ENCODE data around the gene CLEC2D. TPM values are rescaled to one million over a fixed set of nuclear protein-coding genes. Genes with fewer than 3 reads are reported as not detected.
"Not testable (repeated sequence)": the region's sequence is repeated elsewhere in the genome, so short reads cannot be mapped to it uniquely, and the experiment has no call there.

CLEC2D gene
- total and polyA plus RNA-seq, 5 experiments from 2014 or later, result 315 to 438 (median 389) TPM

- H3K9me3 Mint-ChIP-seq, result peaks cover 5 to 40% (median 25%) of the 10 kb centered on the region in 9 donors
- not testable (repeated sequence) for DNase-seq, H3K27me3 Mint-ChIP-seq, ATAC-seq
- POLR2A ChIA-PET, result interaction anchor here (0.7 to 5.8 kb wide), 9 partner anchors 9 to 118 kb away, joined by 3 to 31 read pairs (median 15); partner anchors contain the start of gene CLEC2D
- H3K36me3 Mint-ChIP-seq, result peaks cover 50 to 83% (median 77%) of the 10 kb centered on the region in 3 donors
- peaks cover 32 to 83% (median 75%) of the 10 kb centered on the region in 4 donors for H3K4me1 Mint-ChIP-seq
- H3K27ac Mint-ChIP-seq, result peak overlapping the region; percentile 70 to 93 (median 86)
- peak overlapping the region in 9 of 10 donors; percentile 1 to 78 (median 64) for H3K4me3 Mint-ChIP-seq
These were observed 13.4 kb downstream of the CLEC2D start for GRCh38 chr12:9682949-9683348.

GRCh38 chr12:9685366-9685765, 15.9 kb downstream of the CLEC2D start:
- Mint-ChIP-seq H3K4me1 (peaks cover 23 to 79% (median 63%) of the 10 kb centered on the region in 4 donors), H3K4me3 (peak overlapping the region; percentile 54 to 80 (median 72)), H3K27ac (peak overlapping the region; percentile 80 to 94 (median 88)), H3K36me3 (peaks cover 57 to 92% (median 87%) of the 10 kb centered on the region in 3 donors), H3K9me3 (peaks cover 11 to 50% (median 30%) of the 10 kb centered on the region in 9 donors)
- ATAC-seq, result peak; percentile 25 to 34
- not testable (repeated sequence) for DNase-seq, H3K27me3 Mint-ChIP-seq
- POLR2A ChIA-PET, result interaction anchor here (0.9 to 5.8 kb wide), 7 partner anchors 9 to 38 kb away, joined by 4 to 31 read pairs (median 13); partner anchors contain the start of gene CLEC2D

- no peak for DNase-seq
- POLR2A ChIA-PET, result interaction anchor here (0.9 to 5.8 kb wide), 7 partner anchors 8 to 38 kb away, joined by 4 to 31 read pairs (median 13); partner anchors contain the start of gene CLEC2D
- no peaks in the 10 kb centered on the region for H3K27me3 Mint-ChIP-seq
- peak overlapping the region; percentile 61 to 94 (median 88) for H3K27ac Mint-ChIP-seq
- ATAC-seq, result peak; percentile 21 to 24
- H3K9me3 Mint-ChIP-seq, result peaks cover 10 to 49% (median 25%) of the 10 kb centered on the region in 9 donors
- H3K4me1 Mint-ChIP-seq, result peaks cover 23 to 78% (median 60%) of the 10 kb centered on the region in 4 donors
- peak overlapping the region; percentile 54 to 80 (median 73) for H3K4me3 Mint-ChIP-seq
- H3K36me3 Mint-ChIP-seq, result peaks cover 56 to 92% (median 87%) of the 10 kb centered on the region in 3 donors
These were observed 16.4 kb downstream of the CLEC2D start for GRCh38 chr12:9685915-9686314.

GRCh38 chr12:9687228-9687627, 17.7 kb downstream of the CLEC2D start:
- POLR2A ChIA-PET, result interaction anchor here (0.7 to 4.6 kb wide), 13 partner anchors 10 to 51 kb away, joined by 3 to 17 read pairs (median 5); partner anchors contain the start of gene CLEC2D
- Mint-ChIP-seq H3K9me3 (peaks cover 8 to 53% (median 28%) of the 10 kb centered on the region in 9 donors), H3K36me3 (peaks cover 60 to 93% (median 89%) of the 10 kb centered on the region in 3 donors), H3K4me1 (peaks cover 20 to 81% (median 56%) of the 10 kb centered on the region in 4 donors), H3K4me3 (peak overlapping the region in 8 of 10 donors; percentile 22 to 68 (median 49)), H3K27ac (peak overlapping the region in 9 of 10 donors; percentile 74 to 91 (median 83)), H3K27me3 (no peaks in the 10 kb centered on the region)
- DNase-seq (no peak), ATAC-seq (peak; percentile 16 to 32)

GRCh38 chr12:9692909-9693308, 23.4 kb downstream of the CLEC2D start:
- DNase-seq (no peak), ATAC-seq (no peak)
- no peaks in the 10 kb centered on the region for H3K27me3 Mint-ChIP-seq
- POLR2A ChIA-PET, result interaction anchor here (0.9 to 1.3 kb wide), 2 partner anchors 22 to 24 kb away, joined by 3 to 4 read pairs; no protein-coding TSS in a partner anchor
- H3K9me3 Mint-ChIP-seq, result peaks cover 13 to 77% (median 41%) of the 10 kb centered on the region in 9 donors
- peak overlapping the region in 7 of 10 donors; percentile 13 to 66 (median 41) for H3K27ac Mint-ChIP-seq
- no peak overlapping the region for H3K4me3 Mint-ChIP-seq
- H3K4me1 Mint-ChIP-seq, result peaks cover 2 to 63% (median 20%) of the 10 kb centered on the region in 4 donors
- peaks cover 81 to 91% (median 90%) of the 10 kb centered on the region in 3 donors for H3K36me3 Mint-ChIP-seq

GRCh38 chr12:9694241-9694640, 24.7 kb downstream of the CLEC2D start:
- peak overlapping the region in 1 of 10 donors; percentile 12 for H3K4me3 Mint-ChIP-seq
- POLR2A ChIA-PET, result interaction anchor here (0.9 to 1.3 kb wide), 4 partner anchors 23 to 46 kb away, joined by 3 to 4 read pairs (median 3); no protein-coding TSS in a partner anchor
- H3K36me3 Mint-ChIP-seq, result peaks cover 78 to 87% (median 86%) of the 10 kb centered on the region in 3 donors
- peaks cover 2 to 65% (median 20%) of the 10 kb centered on the region in 4 donors for H3K4me1 Mint-ChIP-seq
- peak overlapping the region in 5 of 10 donors; percentile 3 to 56 (median 37) for H3K27ac Mint-ChIP-seq
- DNase-seq, result no peak
- no peaks in the 10 kb centered on the region for H3K27me3 Mint-ChIP-seq
- peaks cover 15 to 84% (median 46%) of the 10 kb centered on the region in 9 donors for H3K9me3 Mint-ChIP-seq
- ATAC-seq, result no peak

GRCh38 chr12:9695150-9695549, 25.6 kb downstream of the CLEC2D start:
- peaks cover 69 to 85% (median 78%) of the 10 kb centered on the region in 3 donors for H3K36me3 Mint-ChIP-seq
- POLR2A ChIA-PET, ATAC-seq, DNase-seq, H3K27me3 Mint-ChIP-seq: not testable (repeated sequence)
- H3K4me1 Mint-ChIP-seq, result peaks cover 2 to 66% (median 23%) of the 10 kb centered on the region in 4 donors
- H3K27ac Mint-ChIP-seq, result peak overlapping the region in 8 of 10 donors; percentile 21 to 81 (median 57)
- H3K4me3 Mint-ChIP-seq, result peak overlapping the region in 3 of 10 donors; percentile 11 to 62 (median 40)
- H3K9me3 Mint-ChIP-seq, result peaks cover 15 to 84% (median 38%) of the 10 kb centered on the region in 9 donors

GRCh38 chr12:9695661-9696060, 26.1 kb downstream of the CLEC2D start:
- DNase-seq, H3K27me3 Mint-ChIP-seq, ATAC-seq, POLR2A ChIA-PET: not testable (repeated sequence)
- Mint-ChIP-seq H3K4me1 (peaks cover 3 to 69% (median 27%) of the 10 kb centered on the region in 4 donors), H3K4me3 (peak overlapping the region in 2 of 10 donors; percentile 40 to 62), H3K9me3 (peaks cover 15 to 88% (median 41%) of the 10 kb centered on the region in 9 donors), H3K36me3 (peaks cover 65 to 86% (median 77%) of the 10 kb centered on the region in 3 donors), H3K27ac (peak overlapping the region in 7 of 10 donors; percentile 21 to 81 (median 57))

GRCh38 chr12:9697619-9698018, 28.1 kb downstream of the CLEC2D start:
- Mint-ChIP-seq H3K27ac (peak overlapping the region in 6 of 10 donors; percentile 3 to 66 (median 22)), H3K36me3 (peaks cover 46 to 78% (median 66%) of the 10 kb centered on the region in 3 donors), H3K4me3 (peak overlapping the region in 3 of 10 donors; percentile 16 to 45 (median 34)), H3K4me1 (peaks cover 15 to 75% (median 43%) of the 10 kb centered on the region in 4 donors), H3K9me3 (peaks cover 16 to 89% (median 29%) of the 10 kb centered on the region in 9 donors), H3K27me3 (no peaks in the 10 kb centered on the region)
- ATAC-seq (no peak), DNase-seq (no peak)
- POLR2A ChIA-PET, result interaction anchor here (0.7 to 6.6 kb wide), 8 partner anchors 10 to 48 kb away, joined by 3 to 38 read pairs (median 8); no protein-coding TSS in a partner anchor

- ATAC-seq, result no peak
- peaks cover 15 to 86% (median 29%) of the 10 kb centered on the region in 9 donors for H3K9me3 Mint-ChIP-seq
- H3K27me3 Mint-ChIP-seq, result no peaks in the 10 kb centered on the region
- DNase-seq, result no peak
- peaks cover 37 to 71% (median 57%) of the 10 kb centered on the region in 3 donors for H3K36me3 Mint-ChIP-seq
- H3K4me1 Mint-ChIP-seq, result peaks cover 18 to 74% (median 47%) of the 10 kb centered on the region in 4 donors
- POLR2A ChIA-PET, result interaction anchor here (1.2 to 6.6 kb wide), 9 partner anchors 9 to 49 kb away, joined by 4 to 38 read pairs (median 8); no protein-coding TSS in a partner anchor
- peak overlapping the region in 8 of 10 donors; percentile 12 to 87 (median 70) for H3K27ac Mint-ChIP-seq
- peak overlapping the region in 1 of 10 donors; percentile 46 for H3K4me3 Mint-ChIP-seq
These were observed 29.2 kb downstream of the CLEC2D start for GRCh38 chr12:9698681-9699080.

- POLR2A ChIA-PET, result interaction anchor here (0.8 to 6.6 kb wide), 14 partner anchors 8 to 74 kb away, joined by 3 to 38 read pairs (median 6); no protein-coding TSS in a partner anchor
- Mint-ChIP-seq H3K36me3 (peaks cover 30 to 66% (median 53%) of the 10 kb centered on the region in 3 donors), H3K27me3 (no peaks in the 10 kb centered on the region), H3K4me3 (peak overlapping the region in 1 of 10 donors; percentile 6), H3K27ac (peak overlapping the region in 8 of 10 donors; percentile 12 to 87 (median 70)), H3K9me3 (peaks cover 15 to 81% (median 29%) of the 10 kb centered on the region in 9 donors), H3K4me1 (peaks cover 18 to 73% (median 48%) of the 10 kb centered on the region in 4 donors)
- DNase-seq (no peak), ATAC-seq (no peak)
These were observed 29.9 kb downstream of the CLEC2D start for GRCh38 chr12:9699269-9699897.
